ENCODE data around the gene RNF8.

The RNF8 gene

DNA sequence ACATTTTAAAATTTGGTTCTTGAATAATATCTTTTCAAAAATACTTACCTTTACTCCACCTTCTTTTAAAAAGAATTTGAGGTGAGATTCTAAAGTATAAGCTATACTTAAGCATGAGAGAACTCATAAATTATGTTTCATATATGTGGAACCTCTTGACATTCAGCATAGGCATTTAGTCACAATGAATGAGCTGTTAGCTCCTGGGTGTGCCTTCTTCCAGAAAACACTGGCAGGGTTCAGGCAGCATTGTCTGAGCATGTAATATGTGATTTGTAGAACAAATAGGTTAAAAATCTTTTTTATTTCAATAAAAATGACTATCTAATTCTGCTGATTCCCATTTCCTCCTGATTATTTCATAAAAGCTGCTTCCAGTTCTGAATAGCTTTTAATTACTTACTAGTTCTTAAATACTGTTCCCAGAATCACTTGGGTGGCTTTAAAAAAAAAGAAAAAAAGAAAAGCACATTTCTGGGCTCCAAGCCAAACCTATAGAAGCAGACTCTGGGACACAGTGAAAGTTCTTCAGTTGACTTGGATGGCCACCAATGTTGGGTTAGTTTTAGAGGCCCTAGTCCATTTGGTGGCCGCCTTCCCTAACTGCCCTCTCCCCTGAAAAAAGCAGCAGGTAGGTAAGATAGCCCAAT, 20.2 kb downstream of the RNF8 start:
- TF ChIP-seq, protein P1, sequence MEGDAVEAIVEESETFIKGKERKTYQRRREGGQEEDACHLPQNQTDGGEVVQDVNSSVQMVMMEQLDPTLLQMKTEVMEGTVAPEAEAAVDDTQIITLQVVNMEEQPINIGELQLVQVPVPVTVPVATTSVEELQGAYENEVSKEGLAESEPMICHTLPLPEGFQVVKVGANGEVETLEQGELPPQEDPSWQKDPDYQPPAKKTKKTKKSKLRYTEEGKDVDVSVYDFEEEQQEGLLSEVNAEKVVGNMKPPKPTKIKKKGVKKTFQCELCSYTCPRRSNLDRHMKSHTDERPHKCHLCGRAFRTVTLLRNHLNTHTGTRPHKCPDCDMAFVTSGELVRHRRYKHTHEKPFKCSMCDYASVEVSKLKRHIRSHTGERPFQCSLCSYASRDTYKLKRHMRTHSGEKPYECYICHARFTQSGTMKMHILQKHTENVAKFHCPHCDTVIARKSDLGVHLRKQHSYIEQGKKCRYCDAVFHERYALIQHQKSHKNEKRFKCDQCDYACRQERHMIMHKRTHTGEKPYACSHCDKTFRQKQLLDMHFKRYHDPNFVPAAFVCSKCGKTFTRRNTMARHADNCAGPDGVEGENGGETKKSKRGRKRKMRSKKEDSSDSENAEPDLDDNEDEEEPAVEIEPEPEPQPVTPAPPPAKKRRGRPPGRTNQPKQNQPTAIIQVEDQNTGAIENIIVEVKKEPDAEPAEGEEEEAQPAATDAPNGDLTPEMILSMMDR (IDR thresholded peaks at IDR 0.05; ENCODE audit: control extremely low read depth, extremely low read depth, low read depth, missing control alignments), result no peak
- ChIA-PET POLR2A (no interaction called here), CTCF (interaction anchor here (0.9 to 6.6 kb wide), 5 partner anchors 8 to 192 kb away, joined by 3 to 33 read pairs (median 5); no protein-coding TSS in a partner anchor)
- DNase-seq (ENCODE audit: extremely low spot score), result no peak

DNA sequence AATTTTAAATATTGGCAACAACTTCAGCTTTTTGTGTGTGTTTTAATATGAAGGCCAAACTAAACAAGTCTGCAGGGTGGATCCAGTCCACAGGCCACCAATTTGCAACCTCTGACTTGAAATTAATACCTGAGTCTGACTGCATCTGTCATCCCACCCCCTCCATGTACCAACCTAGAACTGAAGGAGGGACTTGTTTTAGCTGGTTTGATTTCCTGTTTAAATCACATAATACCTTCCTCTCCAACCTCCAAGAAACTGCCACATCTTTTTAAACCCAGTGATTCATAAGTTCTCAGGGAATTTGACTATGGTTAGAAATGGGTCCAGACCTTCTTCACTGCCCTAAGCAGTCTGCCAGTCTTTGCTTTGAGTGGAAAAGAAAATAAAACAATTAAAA, 21.6 kb downstream of the RNF8 start:
- ChIA-PET POLR2A (no interaction called here), CTCF (no interaction called here)
- TF ChIP-seq, protein P1 (IDR thresholded peaks at IDR 0.05; ENCODE audit: control extremely low read depth, extremely low read depth, low read depth, missing control alignments), result no peak
- DNase-seq (ENCODE audit: extremely low spot score), result no peak

DNA sequence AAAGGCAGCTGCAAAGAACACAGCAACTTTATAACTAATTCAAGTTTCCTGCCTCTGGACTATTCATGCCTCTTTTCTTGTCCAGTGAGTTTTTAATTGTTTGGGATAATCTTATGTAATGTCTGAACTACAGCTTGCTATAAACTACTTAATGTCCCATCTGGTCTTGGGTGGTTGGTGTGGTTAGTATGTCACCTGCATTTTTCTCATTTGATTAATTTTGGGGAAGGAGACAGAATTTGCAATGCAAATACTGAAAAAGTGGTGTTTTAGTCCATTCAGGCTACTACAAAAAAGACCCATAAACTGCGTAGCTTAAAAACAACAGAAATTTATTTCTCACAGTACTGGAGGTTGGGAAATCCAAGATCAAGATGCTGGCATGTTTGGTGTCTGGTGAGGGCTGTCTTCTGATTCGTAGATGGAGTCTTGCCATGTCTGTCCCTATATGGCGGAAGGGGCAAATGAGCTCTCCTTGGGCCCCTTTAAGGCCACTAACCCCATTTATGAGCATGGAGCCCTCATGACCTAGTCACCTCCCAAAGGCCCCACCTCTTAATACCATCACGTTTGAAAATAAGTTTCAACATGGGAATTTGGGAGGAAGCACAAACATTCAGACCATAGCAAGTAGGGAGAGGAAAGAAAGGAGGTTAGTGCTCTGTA, 22.4 kb downstream of the RNF8 start:
- ChIA-PET POLR2A (no interaction called here), CTCF (interaction anchor here (1.0 kb wide), 1 partner anchor 10 kb away, joined by 3 read pairs; no protein-coding TSS in a partner anchor)
- DNase-seq (ENCODE audit: extremely low spot score), result no peak
- TF ChIP-seq, protein P1 (IDR thresholded peaks at IDR 0.05; ENCODE audit: control extremely low read depth, extremely low read depth, low read depth, missing control alignments), result no peak

DNA sequence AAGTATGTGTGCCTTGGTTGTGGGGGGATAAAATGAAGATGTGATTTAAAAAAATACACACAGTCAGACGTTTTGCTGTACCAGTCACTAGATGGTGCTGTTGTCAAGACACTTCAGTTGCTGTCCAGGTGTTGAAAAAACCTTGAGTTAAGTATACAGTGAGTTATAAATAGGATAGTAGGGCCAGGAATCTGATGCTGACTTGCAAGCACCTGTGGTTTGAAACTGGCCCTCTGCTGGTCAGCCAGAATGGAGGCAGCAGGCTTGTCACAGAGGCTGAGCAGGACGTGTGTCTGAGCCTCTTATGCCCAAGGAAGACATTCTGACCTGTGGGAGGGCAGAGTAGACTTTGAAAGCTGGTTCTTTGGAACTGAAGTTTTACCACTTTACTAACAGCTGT, 27.8 kb downstream of the RNF8 start:
- ChIA-PET CTCF (interaction anchor here (0.6 to 3.4 kb wide), 27 partner anchors 11 to 339 kb away, joined by 3 to 33 read pairs (median 4); partner anchors contain the start of gene CMTR1), POLR2A (no interaction called here)
- DNase-seq (ENCODE audit: extremely low spot score), result peak; percentile 71
- TF ChIP-seq, protein P1 (IDR thresholded peaks at IDR 0.05; ENCODE audit: control extremely low read depth, extremely low read depth, low read depth, missing control alignments), result peak; percentile 51

DNA sequence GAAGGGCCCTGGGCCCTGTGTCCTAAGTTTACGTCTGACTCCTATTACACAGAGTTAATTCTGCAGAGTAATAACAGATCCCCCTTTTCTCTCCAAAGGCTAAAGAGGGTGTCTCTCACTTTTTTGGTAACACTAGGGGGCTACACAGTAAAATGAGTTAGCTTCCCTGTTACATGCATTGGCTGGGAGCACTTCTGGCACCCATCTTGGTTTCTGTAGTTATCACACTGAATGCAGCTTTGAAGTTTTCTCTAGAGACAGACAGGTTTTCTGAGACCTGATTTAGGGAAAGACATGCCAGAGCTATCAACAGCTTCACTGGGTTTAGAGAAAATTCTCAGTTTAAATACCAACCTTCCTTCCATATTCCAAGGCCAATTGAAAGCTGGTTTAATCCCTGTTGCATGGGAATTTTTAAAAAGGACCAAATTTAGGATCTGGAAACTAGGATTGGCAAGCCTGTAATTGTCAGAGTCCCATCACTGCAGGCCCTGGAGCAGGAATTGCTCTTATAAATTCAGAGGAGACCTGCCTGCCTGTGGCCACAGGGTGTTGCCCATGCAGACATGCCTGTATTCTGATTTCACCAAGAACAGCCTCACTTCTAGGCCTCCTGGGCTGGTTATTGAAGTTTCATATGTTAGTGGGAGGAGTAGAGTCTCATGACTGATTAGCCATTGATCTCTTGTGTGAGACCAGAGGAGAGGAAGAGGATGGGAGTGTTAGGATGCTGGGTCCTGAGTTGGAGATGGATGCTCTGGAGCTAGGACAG, 29.4 kb downstream of the RNF8 start:
- no peak for DNase-seq (ENCODE audit: extremely low spot score)
- TF ChIP-seq, protein P1 (IDR thresholded peaks at IDR 0.05; ENCODE audit: control extremely low read depth, extremely low read depth, low read depth, missing control alignments), result no peak
- ChIA-PET CTCF (interaction anchor here (1.1 to 3.4 kb wide), 9 partner anchors 10 to 309 kb away, joined by 3 to 33 read pairs (median 5); no protein-coding TSS in a partner anchor), POLR2A (interaction anchor here (0.7 kb wide), 1 partner anchor 685 kb away, joined by 3 read pairs; no protein-coding TSS in a partner anchor)

DNA sequence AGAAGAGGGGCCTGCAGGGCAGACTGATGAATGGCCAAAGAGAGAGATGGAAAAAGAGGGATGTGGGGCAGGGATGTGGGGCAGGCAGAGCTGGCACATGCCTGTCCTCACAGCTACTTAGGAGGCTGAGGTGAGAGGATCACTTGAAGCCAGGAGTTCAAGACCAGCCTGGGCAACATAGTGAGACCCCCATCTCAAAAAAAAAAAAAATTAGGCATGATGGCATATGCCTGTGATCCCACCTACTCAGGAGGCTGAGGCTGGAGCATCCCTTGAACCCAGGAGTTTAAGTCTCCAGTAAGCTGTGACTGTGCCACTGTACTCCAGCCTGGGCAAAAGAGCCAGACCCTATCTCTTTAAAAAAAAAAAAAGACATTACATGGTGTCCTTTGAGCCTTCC, 34.8 kb downstream of the RNF8 start:
- ChIA-PET CTCF (interaction anchor here (0.9 to 2.2 kb wide), 3 partner anchors 16 to 83 kb away, joined by 3 to 13 read pairs (median 3); no protein-coding TSS in a partner anchor), POLR2A (no interaction called here)
- TF ChIP-seq, protein P1 (IDR thresholded peaks at IDR 0.05; ENCODE audit: control extremely low read depth, extremely low read depth, low read depth, missing control alignments), result no peak

More for the DNA sequence above, 34.8 kb downstream of the RNF8 start:
- DNase-seq (ENCODE audit: extremely low spot score), result no peak

All from GM10248 (cell line).